Pulmonary artery endothelial cell (primary cell): ENCODE measurements around the gene VEGFB. TPM values are rescaled to one million over a fixed set of nuclear protein-coding genes. Genes with fewer than 3 reads are reported as not detected.
A peak's percentile ranks its signal among the peaks of the same experiment; 100 is the strongest.

Experiments
- DNase-seq: peaks from one replicate; pipeline ENCODE4 v3.0.0-alpha.2; 2011; ENCODE audit warnings: low read depth, low spot score
- total RNA-seq: library from RNA; depleted of rRNA; stranded (reverse); fragments of >200 nt; gene quantifications from 2 replicates; pipeline ENCODE4 v1.2.3, GENCODE V29; 2014

The VEGFB gene
- total RNA-seq, 1 donor from 2014 or later = 18.7 TPM

DNA sequence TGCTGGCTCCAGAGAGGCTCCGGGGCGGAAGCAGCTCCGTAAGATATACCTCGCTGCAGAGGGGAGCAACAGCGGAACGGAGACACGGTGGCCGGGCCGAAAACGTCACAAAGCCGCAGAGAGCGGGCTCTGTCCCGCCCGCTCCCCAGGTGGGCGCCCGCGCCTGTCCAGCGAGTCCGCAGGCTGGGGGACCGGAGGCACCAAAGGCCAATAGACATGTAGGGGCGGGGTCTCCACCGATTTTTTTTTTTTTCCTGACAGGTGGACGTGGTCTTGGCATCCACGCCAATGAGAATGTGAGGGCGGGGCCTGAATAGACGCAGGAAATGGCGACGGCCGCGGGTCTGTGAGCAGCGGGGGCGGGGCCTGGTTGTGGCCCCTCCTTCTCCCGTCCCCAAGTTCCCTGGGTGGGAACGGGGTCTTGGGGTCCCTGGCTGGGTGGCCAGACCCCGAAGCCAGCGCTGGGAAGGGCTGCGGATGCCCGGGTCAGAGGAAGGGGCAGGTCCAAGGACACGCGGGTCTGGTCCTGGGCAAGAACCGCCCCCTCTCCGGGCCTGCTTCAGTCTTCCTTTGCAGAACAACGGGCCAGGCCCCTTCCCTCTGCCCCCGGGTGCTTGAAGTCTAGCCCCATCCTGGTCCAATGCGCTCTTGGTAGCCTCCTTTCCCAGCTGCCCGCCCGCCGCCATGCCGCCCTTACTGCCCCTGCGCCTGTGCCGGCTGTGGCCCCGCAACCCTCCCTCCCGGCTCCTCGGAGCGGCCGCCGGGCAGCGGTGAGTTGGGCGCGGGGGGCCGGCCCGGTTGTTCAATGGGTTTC lies 4.0 kb upstream of the VEGFB start, which contains the start of gene DNAJC4:
Gene DNAJC4, plus strand, starts transcription at position 378 of the 814 bp plus-strand sequence. Its CDS starts 307 bp downstream, at position 685.
- peak; percentile 60 for DNase-seq

DNA sequence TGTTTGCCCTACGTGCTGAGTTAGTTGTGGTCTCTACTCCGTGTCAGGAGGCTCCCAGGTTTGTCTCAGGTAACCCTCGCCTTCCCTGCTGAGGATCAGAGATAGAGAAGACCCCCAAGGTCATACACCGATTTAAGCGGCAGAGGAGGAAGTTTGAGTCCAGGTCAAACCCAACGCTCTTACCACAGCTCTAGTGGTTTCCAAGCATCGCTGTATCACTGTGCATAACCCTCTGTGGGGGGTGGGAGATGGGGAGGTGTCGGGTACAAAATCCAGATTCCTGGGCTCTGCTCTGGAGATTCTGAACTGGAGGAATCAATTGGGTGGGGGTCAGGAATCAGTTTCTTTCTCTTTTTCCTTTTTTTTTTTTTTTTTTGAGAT lies 3.4 kb upstream of the VEGFB start:
- DNase-seq = no peak

DNA sequence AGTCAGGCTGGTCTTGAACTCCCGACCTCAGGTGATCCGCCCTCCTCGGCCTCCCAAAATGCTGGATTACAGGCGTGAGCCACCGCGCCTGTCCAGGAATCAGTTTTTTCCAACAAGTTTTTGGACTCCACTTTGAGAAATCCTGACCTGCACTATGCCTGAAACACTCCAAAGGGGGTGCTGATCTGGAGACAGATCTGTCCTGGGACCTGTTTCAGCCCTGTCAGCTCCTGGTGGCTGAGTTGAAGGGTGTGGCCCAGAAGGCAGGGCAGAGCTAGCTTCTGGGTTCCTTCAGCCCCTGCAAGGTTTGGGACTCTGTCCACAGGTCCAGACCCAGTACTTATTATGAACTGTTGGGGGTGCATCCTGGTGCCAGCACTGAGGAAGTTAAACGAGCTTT lies 2.8 kb upstream of the VEGFB start:
- DNase-seq = no peak

DNA sequence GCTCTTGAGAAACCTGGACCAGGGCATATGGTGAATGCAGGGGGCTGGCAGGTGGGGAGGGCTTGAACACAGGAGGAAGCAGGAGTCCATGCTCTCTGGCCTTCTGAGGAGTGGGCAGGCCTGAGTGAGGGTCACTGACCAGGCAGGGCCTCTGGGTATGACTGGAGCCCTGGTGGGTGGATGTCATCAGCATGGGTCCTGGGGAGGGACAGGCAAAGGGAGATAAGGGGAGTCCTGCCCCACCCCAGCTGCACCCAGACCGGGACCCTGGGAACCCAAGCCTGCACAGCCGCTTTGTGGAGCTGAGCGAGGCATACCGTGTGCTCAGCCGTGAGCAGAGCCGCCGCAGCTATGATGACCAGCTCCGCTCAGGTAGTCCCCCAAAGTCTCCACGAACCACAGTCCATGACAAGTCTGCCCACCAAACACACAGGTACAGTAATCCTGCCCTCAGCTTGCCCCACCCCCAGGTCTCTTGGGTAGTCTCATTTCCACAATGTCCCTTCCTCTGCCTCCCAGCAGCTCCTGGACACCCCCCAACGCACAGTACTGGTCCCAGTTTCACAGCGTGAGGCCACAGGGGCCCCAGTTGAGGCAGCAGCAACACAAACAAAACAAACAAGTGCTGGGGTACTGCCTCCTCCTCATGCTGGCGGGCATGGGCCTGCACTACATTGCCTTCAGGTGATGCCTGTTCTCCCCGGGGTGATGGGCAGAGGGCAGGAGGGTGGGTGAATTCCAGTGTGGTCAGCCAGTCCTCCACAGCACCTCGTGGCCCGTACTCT lies 2.0 kb upstream of the VEGFB start:
- DNase-seq = no peak

DNA sequence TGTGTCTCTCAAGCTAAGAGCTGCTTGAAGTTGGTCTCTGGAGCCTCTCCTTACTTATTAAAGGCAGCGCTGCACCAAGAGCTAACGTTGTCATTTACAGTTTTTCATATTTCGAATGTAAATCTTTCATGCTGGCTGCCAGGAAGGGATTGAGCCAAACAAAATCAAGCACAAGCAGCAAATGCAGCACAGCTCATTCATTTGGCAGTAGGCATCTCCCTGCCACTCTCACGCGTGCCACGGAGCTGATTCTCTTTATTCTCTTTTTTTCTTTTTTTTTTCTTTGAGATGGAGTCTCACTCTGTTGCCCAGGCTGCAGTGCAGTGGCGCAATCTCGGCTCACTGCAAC lies 1.4 kb upstream of the VEGFB start:
- no peak for DNase-seq

DNA sequence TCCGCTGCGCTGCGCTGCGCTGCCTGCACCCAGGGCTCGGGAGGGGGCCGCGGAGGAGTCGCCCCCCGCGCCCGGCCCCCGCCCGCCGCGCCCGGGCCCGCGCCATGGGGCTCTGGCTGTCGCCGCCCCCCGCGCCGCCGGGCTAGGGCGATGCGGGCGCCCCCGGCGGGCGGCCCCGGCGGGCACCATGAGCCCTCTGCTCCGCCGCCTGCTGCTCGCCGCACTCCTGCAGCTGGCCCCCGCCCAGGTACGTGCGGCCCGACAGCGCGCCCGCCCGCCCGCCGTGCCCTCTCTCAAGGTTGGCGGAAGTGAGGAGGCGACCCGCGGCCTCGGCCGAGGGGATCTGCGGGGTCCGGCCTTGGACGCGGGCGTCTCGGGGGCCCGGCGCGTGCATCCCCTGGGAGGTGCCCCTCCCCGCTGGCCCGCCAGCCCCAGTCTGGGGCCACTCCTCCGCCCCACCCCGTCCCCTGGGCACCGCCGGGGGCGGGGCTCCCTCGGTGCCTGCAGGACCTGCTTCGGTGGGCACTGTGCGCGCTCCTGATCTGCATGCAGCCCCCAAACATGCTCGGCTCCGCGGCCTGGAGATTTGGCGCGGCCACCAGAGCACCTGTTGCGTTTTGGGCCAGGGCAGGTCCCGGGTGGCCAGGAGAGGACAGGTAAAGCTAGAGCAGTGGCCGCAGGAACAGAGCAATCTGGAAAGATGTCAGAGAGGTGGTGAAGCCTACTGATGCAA lies 429 bp downstream of the VEGFB start:
- DNase-seq = no peak

DNA sequence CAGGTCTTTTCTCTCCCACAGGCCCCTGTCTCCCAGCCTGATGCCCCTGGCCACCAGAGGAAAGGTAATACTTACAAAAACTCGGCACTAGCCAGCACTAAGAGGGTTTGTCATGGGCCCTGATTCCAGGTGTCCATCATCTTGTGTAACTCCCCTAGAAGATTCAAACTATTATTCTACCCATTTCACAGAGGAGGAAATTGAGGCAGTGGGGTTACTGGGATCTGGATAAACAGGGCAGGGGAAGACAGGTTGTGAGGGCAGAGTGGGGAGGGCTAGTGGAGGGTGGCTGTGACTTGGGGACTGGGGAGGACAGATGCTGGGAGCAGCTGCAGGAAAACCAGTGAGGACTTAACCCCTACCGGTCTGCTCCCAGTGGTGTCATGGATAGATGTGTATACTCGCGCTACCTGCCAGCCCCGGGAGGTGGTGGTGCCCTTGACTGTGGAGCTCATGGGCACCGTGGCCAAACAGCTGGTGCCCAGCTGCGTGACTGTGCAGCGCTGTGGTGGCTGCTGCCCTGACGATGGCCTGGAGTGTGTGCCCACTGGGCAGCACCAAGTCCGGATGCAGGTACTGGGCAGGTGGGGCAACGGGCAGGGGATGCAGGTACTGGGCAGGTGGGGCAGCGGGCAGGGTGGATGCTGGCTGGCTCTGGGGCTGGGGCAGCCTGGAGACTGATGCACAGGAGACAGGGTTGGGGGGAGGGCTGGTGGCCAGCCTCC lies 1.2 kb downstream of the VEGFB start:
- no peak for DNase-seq

DNA sequence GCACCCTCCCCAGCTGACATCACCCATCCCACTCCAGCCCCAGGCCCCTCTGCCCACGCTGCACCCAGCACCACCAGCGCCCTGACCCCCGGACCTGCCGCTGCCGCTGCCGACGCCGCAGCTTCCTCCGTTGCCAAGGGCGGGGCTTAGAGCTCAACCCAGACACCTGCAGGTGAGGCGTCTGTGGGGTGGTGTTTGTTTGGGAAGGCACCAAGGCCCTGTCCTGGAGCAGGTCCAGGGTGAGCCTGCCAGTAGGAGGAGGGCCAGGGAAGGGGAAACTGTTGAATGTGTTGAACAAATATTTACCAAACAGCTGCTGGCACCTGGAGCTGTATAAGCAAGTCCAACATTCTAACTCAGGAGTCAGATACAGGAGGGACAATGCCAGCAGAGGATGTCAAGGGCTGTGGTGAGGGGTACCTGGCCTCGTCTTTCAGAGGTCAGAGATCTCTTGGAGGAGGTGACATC lies 3.1 kb downstream of the VEGFB start:
- DNase-seq = no peak

DNA sequence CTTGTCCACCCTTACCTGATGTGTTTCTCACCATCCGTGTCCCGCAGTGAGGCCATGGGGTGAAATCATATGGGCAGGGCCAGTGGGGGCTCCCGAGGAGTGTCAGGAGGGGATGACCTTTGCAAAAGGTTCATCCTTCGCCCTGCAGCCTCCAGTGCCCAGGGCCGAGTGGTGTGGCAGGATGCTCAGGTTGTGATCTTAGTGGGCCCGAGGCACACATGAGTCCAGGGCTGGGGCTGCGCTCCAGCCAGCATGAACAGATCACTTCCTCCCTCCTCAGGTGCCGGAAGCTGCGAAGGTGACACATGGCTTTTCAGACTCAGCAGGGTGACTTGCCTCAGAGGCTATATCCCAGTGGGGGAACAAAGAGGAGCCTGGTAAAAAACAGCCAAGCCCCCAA lies 3.7 kb downstream of the VEGFB start:
- no peak for DNase-seq

DNA sequence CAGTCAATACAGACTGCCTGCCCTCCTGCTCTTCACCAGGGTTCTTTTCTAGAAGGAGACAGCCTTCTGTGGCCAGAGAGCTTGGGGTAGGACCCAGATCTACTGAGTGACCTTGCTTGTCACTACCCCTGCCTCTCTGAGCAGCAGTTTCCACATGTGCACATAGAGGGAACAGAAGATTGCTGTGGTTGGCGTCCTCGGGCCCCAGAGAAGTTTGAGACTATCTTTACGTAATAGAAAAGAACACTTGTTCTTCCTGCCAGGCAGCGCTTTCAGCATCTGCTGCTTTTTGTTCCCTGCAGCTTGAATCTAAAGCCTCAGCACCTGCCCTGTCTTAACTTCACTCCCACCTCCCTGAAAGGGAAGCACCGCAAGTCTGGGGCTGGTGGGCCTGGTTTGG lies 4.6 kb downstream of the VEGFB start:
- DNase-seq = no peak

DNA sequence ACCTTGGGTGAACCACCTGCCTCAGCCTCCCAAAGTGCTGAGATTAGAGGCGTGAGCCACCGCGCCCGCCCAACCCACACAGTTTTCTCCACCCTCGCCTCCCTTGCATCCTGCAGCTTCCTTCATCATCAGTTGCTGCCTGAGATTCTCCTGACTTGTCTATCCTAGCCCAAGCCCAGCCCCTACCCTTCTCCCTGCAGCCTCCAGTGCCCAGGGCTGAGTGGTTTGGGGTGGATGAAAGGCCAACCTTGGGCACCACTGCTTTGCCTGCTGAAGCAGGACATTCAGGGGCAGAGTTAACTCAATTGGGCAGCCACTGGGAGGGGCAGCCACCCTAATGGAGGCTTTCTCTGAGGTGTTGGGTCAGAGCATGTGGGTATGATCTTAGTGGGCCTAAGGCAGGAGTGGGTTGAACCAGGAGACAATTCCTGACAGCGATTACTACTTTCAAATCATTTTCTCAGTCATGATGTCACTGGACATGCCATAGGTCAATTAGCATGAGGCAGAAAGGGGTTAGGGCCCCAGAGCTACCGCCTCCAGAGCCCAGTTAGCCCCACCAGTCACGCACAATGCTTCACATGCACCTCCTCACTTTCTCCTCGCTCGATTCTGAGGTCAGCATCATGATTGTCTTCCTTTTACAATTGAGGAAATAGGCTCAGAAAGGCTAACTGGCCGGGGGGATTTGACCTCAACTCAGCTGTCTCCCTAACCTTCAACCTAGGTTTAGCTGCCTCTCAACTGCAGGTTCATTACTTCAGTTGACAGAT lies 5.5 kb downstream of the VEGFB start:
- DNase-seq = no peak

DNA sequence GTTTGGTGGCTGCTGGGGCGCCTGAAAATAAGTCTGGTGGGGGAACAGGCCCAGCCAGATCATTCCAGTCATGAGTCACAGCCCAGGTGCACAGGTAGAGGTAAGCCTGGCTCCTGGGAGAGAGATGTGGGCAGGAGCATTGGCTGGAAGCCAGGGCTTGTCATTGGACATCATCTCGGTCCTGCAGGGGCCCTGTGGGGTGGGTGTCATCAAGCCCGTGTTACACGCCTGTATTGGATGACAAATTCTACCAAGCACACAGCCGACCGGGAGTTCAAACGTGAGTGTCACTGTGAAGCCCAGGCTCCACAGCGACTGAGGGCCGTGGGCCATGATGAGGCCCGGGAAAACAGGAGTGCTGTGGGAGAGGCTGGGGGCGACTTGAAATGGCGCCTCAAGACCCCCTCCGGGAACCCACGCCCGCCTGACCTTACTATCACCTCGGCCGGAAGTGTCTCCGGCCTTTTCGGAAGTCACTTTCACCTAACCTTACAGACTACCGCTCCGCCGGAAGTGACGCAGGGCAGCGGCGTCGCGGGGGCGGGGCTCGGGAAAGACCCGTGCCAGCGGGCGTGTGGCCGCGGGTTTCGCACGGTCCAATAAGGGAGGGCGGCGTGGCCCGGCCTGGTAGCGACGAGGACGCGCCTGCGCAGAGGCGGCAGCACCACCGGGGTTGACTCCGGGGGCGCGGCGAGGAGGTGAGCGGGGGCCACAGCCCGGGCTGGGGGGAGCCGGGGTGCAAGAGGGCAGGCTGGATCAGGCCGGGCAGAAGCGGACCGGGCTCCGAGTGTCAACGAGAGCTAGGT lies 6.3 kb downstream of the VEGFB start, which contains the start of gene FKBP2:
Gene FKBP2, plus strand, starts transcription at position 661 of the 806 bp plus-strand sequence. CDS start 1,293 bp downstream, outside the sequence.
- peak; percentile 80 for DNase-seq

DNA sequence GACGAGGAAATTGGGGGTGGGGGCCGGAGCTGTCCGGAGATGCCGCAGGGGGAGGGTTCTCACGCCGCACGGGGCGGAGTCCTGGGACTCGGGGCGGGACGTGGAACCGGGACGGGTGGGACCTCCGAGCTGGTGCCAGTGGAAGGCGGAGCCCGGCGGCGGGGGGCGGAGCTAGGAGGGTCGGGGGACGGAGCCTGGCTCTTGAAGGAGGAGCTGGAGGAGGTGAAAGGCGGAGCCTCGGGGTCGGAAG lies 6.8 kb downstream of the VEGFB start:
- peak; percentile 97 for DNase-seq

DNA sequence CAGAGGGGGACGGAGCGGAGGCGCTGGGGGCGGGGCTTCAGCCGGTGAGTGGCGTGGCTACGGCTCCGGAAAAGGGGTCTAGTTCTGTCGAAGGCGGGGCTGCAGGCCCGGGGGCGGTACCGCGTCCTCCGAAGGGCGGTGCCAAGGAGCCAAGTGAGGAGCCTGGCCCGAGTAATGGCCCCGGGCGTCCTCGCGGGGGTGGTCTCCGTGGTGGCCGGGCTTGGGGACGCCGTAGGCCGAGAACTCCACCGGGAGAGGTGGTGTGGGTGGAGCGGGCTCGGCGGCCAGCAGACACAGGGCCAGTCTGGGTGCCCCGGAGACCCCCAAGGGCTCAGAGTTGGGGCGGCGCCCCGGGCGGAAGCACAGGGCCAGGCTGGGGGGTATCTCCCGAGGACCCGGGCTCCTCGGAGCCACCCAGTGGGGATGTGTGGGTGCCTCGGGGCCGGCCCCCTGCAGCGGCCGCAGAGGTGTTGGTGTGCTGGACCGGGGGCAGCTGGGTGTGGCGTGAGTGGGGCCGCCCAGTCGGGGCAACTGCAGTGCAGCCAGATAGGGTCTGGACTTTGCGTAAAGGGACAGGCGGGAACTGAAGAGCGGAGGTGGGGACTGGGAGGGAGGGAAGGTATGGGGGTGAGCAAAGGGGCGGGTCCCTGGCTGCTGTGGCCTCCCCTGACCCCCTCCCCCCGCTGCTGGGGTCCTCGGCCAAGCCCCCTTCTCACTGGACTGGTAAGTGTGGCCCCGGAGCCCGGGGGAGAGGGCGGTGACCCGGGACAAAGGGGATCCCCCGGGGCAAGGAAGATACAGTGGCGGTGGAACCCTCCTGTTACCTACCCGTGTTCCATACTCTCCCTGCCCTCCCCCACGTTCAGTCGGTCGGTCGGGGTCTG lies 7.3 kb downstream of the VEGFB start:
- no peak for DNase-seq

DNA sequence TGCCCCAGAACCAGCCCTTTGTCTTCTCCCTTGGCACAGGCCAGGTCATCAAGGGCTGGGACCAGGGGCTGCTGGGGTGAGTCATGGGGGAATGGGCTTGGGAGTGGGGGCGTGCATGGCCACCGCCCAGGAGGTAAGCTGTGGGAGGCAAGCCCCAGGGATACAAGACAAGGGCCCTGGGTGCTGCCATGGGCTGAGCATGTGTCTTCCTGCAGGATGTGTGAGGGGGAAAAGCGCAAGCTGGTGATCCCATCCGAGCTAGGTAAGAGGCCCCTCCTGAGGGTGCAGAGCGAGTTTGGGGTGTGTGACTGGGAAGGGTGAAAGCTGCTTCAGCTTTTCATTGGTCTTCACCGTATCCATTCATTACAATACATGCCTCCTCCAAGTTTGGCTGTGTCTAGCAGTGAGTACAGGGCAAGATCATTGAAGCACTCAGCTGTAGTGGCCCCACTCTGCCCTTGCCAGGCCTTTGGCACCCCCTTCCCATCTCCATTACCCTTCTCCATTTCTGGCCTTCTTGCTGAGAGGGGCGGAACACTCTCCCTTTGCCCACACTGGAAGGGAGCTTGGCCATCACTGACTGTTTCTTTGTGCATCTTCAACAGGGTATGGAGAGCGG lies 9.0 kb downstream of the VEGFB start:
- DNase-seq = no peak

DNA sequence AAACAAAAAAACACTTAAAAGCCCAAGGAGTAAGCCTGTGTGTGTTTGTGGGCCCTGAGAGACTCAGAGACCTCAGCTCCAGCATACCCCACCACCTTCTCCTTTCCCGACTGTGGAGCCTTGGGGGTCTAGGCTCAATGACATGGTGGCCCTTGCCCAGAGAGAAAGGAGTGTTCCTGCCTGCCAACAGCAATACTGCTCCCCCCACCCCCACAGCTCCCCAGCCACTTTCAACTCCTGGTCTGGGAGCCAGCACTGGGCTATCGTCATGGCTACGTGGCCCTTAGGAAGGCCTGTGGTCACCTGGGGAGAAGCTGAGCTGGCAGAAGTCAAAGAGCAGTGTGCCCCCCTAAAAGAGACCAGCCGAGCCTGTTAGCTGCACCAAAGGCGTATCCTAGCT lies 9.7 kb downstream of the VEGFB start:
- no peak for DNase-seq

DNA sequence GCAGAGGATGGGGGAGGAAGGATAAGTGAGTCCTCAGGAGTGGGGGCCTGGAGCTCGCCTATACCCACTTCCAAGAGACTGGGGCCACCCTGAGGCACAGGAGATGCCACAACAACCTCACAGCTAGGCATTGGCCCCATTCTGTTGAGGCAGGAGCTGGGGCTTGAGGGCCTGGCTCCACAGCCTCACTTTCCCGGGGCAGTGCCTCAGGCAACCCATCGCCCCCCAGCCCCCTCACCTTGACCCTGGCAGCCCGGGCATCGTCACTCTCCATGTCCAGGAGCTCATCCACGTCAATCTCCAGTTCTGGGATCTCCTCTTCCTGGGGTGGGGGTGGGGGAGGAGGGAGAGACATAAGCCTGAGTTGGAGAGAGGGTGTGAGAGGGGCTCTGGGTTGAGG lies 10.6 kb downstream of the VEGFB start:
- DNase-seq = no peak

DNA sequence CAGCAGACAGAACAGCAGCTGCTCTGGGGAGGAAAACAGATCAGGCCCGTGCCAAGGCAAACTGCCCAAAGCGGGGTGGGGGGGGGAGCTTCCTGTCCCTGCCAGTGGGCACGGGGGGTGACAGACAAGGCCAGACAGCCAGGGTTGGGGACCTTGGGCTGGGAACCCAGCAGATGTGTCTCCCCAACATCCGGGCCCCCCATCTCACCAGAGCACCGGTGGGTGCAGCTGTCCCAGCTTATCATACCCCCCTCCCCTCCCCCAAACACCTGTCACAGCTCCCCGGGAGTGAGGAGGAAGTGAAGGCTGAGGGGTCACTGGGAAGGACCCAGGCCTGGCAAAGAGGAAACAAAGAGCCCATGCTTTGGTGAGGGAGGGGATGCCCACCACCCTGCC lies 11.0 kb downstream of the VEGFB start:
- no peak for DNase-seq
